ENCODE data around the gene KCNH6.

The KCNH6 gene

DNA sequence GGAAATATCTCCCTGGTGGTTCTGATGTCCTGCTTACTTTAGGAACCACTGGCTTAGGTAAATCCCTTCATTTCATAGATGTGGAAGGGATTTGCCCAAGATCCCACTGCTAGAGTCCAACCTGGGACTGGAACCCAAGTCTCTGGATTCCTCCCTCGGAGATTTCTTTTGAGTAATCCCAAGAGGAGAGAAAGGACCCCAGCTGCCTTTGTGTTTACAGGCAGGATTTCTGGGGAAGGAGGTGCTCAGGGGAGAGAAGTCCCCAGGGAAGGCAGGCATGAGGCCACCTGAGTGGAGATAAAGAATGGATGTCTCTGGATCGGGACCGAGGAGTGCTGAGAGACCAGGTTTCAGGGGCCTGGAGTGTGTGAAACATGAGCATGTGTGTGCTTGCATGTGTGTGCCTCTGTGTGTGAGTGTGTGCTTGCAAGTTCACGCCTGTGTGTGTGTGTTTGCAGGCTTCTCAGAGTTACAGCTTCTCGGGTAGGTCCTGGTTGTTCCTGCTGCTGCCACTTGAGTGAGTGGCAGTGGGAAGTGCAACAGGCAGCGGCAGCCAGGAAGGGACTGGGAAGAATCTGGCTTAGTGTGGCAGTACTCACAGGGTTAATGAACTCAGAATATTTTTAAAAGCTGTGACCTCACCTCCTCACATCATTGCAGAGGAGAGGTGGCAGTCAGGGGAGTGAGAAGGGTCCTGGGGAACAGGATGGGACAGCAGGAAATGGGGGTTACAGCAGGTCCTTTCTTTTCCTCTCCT is 2.2 kb downstream of the KCNH6 start:
- Mint-ChIP-seq H3K4me1 (ENCODE audit: low read depth) (no peaks in the 10 kb centered on the region), H3K27me3 (peaks cover 57% of the 10 kb centered on the region), H3K4me3 (no peak overlapping the region), H3K36me3 (ENCODE audit: low read depth) (no peaks in the 10 kb centered on the region), H3K9me3 (no peaks in the 10 kb centered on the region), H3K27ac (no peak overlapping the region)
- intact Hi-C loops (cut with micrococcal nuclease), result no loop called here

DNA sequence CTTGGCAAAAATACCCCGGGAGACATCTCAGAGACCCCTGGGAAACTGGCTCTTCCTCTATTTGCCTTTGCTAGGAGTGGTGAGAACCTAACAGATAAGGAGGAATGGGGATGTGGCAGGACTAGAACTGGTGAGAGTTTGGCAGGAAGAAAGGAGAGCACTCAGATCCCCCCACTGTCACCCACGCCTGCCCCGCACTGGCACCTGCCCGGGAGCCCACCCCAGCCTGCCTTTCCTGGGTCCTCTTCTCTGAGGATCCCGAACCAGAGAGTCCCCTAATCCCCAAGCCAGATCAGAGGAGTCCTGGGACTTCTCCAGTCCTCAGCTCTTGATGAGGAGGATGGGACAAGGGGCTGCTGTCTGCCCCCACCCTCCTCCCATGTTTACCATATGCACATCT is 3.7 kb downstream of the KCNH6 start:
- Mint-ChIP-seq H3K4me3 (no peak overlapping the region), H3K27ac (no peak overlapping the region), H3K36me3 (ENCODE audit: low read depth) (no peaks in the 10 kb centered on the region), H3K27me3 (peaks cover 43% of the 10 kb centered on the region), H3K9me3 (no peaks in the 10 kb centered on the region), H3K4me1 (ENCODE audit: low read depth) (no peaks in the 10 kb centered on the region)
- intact Hi-C loops (cut with micrococcal nuclease), result no loop called here

DNA sequence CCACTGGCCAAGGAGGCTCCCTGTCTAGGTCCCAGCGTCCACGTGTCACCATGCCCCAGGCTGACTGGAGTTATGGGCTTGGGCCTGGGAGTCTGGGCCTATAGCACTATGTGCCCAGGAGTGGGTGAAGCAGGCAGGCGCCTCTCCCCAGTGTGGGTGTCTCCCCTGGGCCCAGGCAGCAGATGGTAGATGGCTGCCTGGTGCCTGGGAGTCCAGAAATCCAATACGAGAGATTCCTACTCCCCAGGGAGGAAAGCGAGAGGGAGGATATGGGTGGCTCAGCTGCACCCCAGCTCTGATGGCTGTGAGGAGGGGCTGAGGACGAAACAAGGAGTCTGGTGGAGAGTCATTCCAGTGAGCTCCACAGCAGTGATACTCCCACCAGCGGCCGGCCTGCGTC is 5.0 kb downstream of the KCNH6 start:
- H3K4me3 Mint-ChIP-seq, result no peak overlapping the region
- no peaks in the 10 kb centered on the region for H3K36me3 Mint-ChIP-seq (ENCODE audit: low read depth)
- no peaks in the 10 kb centered on the region for H3K9me3 Mint-ChIP-seq
- peaks cover 36% of the 10 kb centered on the region for H3K27me3 Mint-ChIP-seq
- no peaks in the 10 kb centered on the region for H3K4me1 Mint-ChIP-seq (ENCODE audit: low read depth)
- no peak overlapping the region for H3K27ac Mint-ChIP-seq
- intact Hi-C loops (cut with micrococcal nuclease), result no loop called here

DNA sequence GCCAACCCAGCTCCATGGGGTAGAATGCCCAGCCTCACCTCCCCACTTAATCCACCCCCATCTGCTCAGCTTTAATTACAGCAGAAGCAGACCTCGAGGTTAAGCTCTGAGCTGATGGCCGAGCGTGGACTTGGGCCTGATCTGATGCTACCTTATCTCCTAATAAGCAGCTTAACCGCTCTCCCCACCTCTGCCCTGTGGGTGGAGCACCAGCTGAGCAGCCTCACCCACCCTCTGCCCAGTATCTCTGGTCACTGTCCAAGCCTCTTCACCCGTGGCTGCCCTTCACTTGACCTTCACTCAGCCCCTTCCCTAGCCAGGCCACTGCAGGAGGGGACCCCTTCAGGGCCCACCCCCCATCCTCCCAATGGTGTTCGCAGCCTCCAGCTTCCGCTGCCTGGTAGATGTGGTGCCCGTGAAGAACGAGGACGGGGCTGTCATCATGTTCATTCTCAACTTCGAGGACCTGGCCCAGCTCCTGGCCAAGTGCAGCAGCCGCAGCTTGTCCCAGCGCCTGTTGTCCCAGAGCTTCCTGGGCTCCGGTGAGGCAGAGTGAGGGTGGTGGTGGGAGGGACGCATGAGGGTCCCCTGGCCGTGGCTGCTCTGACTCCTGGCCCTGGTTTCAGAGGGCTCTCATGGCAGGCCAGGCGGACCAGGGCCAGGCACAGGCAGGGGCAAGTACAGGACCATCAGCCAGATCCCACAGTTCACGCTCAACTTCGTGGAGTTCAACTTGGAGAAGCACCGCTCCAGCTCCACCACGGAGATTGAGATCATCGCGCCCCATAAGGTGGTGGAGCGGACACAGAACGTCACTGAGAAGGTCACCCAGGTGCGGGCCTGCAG is 6.8 kb downstream of the KCNH6 start:
- no peaks in the 10 kb centered on the region for H3K36me3 Mint-ChIP-seq (ENCODE audit: low read depth)
- no peaks in the 10 kb centered on the region for H3K9me3 Mint-ChIP-seq
- H3K4me3 Mint-ChIP-seq, result no peak overlapping the region
- intact Hi-C loops (cut with micrococcal nuclease), result no loop called here
- peaks cover 26% of the 10 kb centered on the region for H3K27me3 Mint-ChIP-seq
- no peaks in the 10 kb centered on the region for H3K4me1 Mint-ChIP-seq (ENCODE audit: low read depth)
- no peak overlapping the region for H3K27ac Mint-ChIP-seq

DNA sequence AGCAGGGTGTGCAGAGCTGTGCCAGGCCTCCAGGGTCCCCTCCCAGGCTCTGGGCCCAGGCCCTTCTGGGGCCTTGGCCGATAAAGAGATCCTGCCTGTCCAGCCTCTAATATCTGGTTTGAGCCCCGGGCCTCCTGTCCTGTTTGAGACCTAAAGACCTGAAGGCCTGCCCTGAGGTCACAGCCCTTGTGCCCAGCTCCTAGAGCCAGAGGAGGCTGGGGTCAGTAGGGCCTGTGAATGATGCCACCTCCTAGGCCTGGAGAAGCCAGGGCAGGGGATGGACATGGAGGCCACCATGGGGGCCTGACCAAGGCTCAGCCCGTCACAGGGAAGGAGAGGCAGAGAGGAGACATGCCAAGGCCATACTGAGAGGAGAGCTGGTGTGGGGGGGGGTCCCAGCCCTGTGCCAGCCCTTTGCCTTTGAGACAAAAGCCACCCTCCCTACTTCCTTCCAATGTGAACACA is 7.4 kb downstream of the KCNH6 start:
- H3K4me1 Mint-ChIP-seq (ENCODE audit: low read depth), result no peaks in the 10 kb centered on the region
- H3K27me3 Mint-ChIP-seq, result peaks cover 22% of the 10 kb centered on the region
- no peaks in the 10 kb centered on the region for H3K36me3 Mint-ChIP-seq (ENCODE audit: low read depth)
- H3K27ac Mint-ChIP-seq, result no peak overlapping the region
- intact Hi-C loops (cut with micrococcal nuclease), result no loop called here
- H3K4me3 Mint-ChIP-seq, result no peak overlapping the region
- no peaks in the 10 kb centered on the region for H3K9me3 Mint-ChIP-seq

DNA sequence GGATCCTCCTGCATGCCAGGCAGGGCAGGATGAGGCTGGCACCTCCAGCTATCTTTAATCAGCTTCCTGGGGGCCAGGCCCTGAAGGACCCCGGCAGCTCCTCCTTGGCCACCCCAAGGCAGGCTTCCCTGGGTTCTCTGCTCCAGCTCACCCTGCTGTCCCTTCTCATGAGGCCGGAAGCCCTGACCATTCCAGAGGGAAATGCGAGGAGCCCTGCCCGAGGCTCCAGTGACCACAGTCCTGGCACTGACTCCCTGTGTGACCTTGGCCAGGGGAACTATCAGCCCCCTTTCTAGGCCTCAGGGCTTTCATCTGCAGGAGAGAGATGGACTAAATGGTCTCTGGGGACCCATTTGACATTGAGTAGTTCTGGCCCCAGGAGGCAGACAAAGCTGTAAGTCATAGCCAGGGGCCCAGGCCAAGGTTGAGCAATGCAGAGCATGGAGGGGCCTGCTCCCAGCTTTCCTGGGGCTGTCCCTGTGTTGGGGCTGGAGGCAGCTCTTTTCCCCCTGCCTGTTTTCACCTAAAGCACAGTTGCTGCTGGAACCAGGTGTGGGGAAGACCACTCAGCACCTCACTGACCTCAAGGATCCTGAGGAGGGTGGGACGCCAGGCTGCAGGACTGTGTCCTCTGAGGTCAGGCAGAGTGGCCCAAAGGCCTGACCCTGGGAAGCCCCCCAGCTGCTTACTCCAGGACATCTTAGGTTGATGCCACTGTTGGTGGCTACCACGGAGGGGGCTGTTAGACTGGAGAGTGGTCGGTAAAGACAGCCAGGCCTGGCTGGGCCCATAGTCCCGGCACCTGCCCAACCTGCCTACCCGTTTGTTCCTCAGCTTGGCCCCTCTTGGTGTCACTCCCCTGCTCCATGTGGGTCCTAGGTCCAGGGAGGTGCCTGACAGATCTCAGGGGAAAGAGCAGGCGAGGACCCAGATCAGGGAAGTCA is 8.1 kb downstream of the KCNH6 start:
- Mint-ChIP-seq H3K36me3 (ENCODE audit: low read depth) (no peaks in the 10 kb centered on the region), H3K4me1 (ENCODE audit: low read depth) (no peaks in the 10 kb centered on the region), H3K4me3 (no peak overlapping the region), H3K27ac (no peak overlapping the region), H3K9me3 (no peaks in the 10 kb centered on the region), H3K27me3 (peaks cover 19% of the 10 kb centered on the region)
- intact Hi-C loops (cut with micrococcal nuclease), result no loop called here

DNA sequence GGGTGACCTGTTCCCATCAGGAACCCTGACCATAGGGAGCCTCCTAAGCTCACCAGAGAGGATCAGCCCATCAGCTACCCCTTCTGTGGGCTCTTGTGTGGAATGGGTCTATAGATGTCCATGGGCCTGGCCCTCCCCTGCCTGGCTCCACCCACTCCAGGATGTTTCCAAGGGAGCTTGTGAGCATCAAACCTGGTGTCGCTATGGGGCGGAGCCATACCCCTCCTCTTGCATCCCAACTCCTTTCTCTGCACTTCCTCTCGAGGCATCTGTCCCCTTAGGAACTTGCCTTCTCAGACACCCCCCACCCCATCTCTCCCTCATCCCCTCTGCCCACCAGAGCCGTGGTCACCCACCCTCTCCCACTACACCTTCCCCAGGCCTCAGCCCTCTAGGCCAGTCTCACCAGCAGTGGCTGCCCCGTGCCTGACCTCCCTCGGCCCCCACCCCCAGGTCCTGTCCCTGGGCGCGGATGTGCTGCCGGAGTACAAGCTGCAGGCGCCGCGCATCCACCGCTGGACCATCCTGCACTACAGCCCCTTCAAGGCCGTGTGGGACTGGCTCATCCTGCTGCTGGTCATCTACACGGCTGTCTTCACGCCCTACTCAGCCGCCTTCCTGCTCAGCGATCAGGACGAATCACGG is 10.4 kb downstream of the KCNH6 start:
- Mint-ChIP-seq H3K36me3 (ENCODE audit: low read depth) (no peaks in the 10 kb centered on the region), H3K27ac (no peak overlapping the region), H3K9me3 (no peaks in the 10 kb centered on the region), H3K4me1 (ENCODE audit: low read depth) (peaks cover 4% of the 10 kb centered on the region), H3K4me3 (no peak overlapping the region), H3K27me3 (peaks cover 28% of the 10 kb centered on the region)
- intact Hi-C loops (cut with micrococcal nuclease), result no loop called here

DNA sequence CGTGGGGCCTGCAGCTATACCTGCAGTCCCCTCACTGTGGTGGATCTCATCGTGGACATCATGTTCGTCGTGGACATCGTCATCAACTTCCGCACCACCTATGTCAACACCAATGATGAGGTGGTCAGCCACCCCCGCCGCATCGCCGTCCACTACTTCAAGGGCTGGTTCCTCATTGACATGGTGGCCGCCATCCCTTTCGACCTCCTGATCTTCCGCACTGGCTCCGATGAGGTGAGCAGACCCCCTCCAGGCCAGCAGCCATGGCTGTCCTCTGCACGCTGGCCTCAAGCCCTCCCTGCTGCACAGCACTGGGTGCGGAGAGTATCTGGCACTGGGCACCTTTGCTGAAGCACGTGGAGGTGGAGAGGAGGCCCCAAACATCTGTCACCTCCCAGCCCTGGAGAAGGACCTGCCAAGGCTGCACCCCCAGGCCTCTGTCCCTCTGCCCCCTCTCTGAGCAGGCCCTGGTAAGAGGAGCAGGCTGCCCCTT is 11.0 kb downstream of the KCNH6 start:
- Mint-ChIP-seq H3K4me3 (no peak overlapping the region), H3K36me3 (ENCODE audit: low read depth) (no peaks in the 10 kb centered on the region), H3K9me3 (no peaks in the 10 kb centered on the region), H3K4me1 (ENCODE audit: low read depth) (peaks cover 5% of the 10 kb centered on the region), H3K27ac (no peak overlapping the region), H3K27me3 (peaks cover 34% of the 10 kb centered on the region)
- intact Hi-C loops (cut with micrococcal nuclease), result no loop called here

DNA sequence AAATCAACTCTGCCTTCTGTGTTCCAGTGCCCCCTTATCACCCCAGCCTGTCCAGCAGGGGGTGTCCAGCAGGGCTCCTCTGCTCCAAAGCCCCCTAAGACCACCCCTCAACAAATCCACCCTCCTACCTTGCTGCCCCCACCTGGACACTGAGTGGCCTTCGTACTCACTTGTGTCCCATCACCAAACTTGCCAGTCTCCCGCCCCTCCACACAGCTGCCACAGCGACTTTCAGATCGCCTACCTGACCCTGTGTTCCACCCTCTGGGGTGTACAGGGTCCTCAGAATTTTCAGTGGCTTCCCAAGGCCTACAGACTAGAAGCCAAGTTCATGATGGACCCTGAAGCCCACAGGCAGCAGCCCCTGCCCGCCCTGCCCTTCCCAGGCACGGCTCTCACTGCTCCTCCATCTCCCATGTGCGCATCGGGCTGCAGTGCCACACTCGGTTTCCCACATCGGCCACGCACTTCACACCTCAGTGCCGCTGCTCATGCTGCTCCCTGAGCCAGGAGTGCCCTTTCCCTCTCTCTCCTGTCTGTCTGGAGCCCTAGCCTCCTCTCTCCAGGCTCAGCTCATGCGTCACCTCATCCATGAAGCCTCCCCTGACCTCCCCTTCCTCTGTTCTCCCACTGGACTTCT is 11.8 kb downstream of the KCNH6 start:
- no peaks in the 10 kb centered on the region for H3K9me3 Mint-ChIP-seq
- peaks cover 42% of the 10 kb centered on the region for H3K27me3 Mint-ChIP-seq
- H3K36me3 Mint-ChIP-seq (ENCODE audit: low read depth), result no peaks in the 10 kb centered on the region
- H3K4me1 Mint-ChIP-seq (ENCODE audit: low read depth), result peaks cover 5% of the 10 kb centered on the region
- intact Hi-C loops (cut with micrococcal nuclease), result no loop called here
- no peak overlapping the region for H3K27ac Mint-ChIP-seq
- no peak overlapping the region for H3K4me3 Mint-ChIP-seq

DNA sequence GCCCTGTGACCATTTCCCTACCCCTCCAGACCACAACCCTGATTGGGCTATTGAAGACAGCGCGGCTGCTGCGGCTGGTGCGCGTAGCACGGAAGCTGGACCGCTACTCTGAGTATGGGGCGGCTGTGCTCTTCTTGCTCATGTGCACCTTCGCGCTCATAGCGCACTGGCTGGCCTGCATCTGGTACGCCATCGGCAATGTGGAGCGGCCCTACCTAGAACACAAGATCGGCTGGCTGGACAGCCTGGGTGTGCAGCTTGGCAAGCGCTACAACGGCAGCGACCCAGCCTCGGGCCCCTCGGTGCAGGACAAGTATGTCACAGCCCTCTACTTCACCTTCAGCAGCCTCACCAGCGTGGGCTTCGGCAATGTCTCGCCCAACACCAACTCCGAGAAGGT is 12.5 kb downstream of the KCNH6 start:
- H3K4me3 Mint-ChIP-seq, result no peak overlapping the region
- peaks cover 45% of the 10 kb centered on the region for H3K27me3 Mint-ChIP-seq
- H3K27ac Mint-ChIP-seq, result no peak overlapping the region
- H3K4me1 Mint-ChIP-seq (ENCODE audit: low read depth), result peaks cover 5% of the 10 kb centered on the region
- H3K9me3 Mint-ChIP-seq, result no peaks in the 10 kb centered on the region
- intact Hi-C loops (cut with micrococcal nuclease), result no loop called here
- no peaks in the 10 kb centered on the region for H3K36me3 Mint-ChIP-seq (ENCODE audit: low read depth)

DNA sequence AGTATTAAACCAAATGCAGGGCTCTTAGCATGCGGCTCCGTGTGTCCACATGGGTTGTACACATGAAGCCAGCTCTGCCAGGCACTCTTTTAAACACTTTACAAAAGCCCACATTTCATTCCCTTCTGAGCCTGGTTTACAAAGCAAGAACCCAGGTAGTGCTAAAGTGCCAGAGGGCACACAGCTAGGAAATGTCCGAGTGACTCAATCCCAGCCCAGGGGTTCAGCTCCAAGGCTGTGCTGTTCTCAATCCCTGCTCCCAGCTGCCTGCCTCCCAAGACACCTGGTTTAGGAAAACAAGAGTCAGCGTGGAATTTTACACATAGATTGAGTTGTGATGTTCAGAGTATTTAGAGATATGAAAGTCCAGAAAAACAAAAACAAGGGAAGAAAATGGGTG is 13.8 kb downstream of the KCNH6 start:
- peaks cover 10% of the 10 kb centered on the region for H3K4me1 Mint-ChIP-seq (ENCODE audit: low read depth)

DNA sequence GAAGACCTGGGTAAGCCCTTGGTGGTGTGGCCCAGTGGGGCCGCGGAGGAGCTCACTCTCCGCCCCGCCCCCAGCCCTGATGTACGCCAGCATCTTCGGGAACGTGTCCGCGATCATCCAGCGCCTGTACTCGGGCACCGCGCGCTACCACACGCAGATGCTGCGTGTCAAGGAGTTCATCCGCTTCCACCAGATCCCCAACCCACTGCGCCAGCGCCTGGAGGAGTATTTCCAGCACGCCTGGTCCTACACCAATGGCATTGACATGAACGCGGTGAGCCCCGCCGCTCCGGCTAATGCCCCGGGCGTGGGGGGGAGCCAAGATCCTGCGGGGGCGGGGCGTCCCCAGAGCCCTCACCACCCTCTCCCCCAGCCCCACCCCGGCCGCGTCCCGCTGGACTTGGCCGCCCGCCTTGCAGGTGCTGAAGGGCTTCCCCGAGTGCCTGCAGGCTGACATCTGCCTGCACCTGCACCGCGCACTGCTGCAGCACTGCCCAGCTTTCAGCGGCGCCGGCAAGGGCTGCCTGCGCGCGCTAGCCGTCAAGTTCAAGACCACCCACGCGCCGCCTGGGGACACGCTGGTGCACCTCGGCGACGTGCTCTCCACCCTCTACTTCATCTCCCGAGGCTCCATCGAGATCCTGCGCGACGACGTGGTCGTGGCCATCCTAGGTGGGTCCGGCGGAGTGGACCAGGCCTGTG is 15.0 kb downstream of the KCNH6 start:
- no peak overlapping the region for H3K27ac Mint-ChIP-seq
- no peaks in the 10 kb centered on the region for H3K9me3 Mint-ChIP-seq
- H3K4me3 Mint-ChIP-seq, result no peak overlapping the region
- intact Hi-C loops (cut with micrococcal nuclease), result no loop called here
- H3K36me3 Mint-ChIP-seq (ENCODE audit: low read depth), result no peaks in the 10 kb centered on the region
- peaks cover 10% of the 10 kb centered on the region for H3K4me1 Mint-ChIP-seq (ENCODE audit: low read depth)
- H3K27me3 Mint-ChIP-seq, result peaks cover 43% of the 10 kb centered on the region

More for the DNA sequence above, 13.8 kb downstream of the KCNH6 start:
- Mint-ChIP-seq H3K9me3 (no peaks in the 10 kb centered on the region), H3K27me3 (peaks cover 45% of the 10 kb centered on the region), H3K4me3 (no peak overlapping the region), H3K27ac (no peak overlapping the region), H3K36me3 (ENCODE audit: low read depth) (no peaks in the 10 kb centered on the region)
- intact Hi-C loops (cut with micrococcal nuclease), result no loop called here

Measured in dendritic cell treated with granulocyte-macrophage colony-stimulating factor and Interleukin-4, amounts not matched to agents 40 ng/mL and 50 ng/mL, for 4 days (primary cell).